Kidney tubule cell (primary cell): ENCODE results near the gene GRIN3B.
A peak's percentile ranks its signal among the peaks of the same experiment; 100 is the strongest.

ENCODE experiments used
- DNase-seq: peaks from one replicate; pipeline ENCODE4 v3.0.0-alpha.2; 2018; ENCODE audit warnings: low spot score

The GRIN3B gene

DNA sequence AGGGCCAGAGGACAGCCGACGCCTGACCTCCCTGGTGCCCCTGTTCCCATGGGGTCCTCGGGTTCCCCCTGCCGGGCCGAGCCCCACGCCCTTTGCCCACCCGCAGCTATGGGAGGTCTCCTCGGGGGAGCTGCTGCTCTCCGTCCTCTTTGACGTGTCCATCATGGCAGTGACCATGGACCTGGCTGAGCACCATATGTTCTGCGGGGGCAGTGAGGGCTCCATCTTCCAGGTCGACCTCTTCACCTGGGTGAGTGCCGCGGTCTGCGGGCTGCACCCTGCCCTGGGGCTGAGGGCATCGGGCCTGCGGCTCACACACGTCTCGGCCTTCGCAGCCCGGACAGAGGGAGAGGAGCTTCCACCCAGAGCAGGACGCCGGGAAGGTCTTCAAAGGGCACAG is 9.5 kb upstream of the GRIN3B start:
- no peak for DNase-seq

- peak; percentile 17 for DNase-seq
Measured at GRCh38 chr19:991174-991931, 8.9 kb upstream of the GRIN3B start.

GRCh38 chr19:991932-992669 is 8.1 kb upstream of the GRIN3B start:
- DNase-seq: no peak

GRCh38 chr19:992670-993055 is 7.6 kb upstream of the GRIN3B start:
- no peak for DNase-seq

GRCh38 chr19:993361-993830 is 6.8 kb upstream of the GRIN3B start:
- DNase-seq: no peak

- DNase-seq: no peak
Measured at GRCh38 chr19:993831-994393, 6.3 kb upstream of the GRIN3B start.

DNA sequence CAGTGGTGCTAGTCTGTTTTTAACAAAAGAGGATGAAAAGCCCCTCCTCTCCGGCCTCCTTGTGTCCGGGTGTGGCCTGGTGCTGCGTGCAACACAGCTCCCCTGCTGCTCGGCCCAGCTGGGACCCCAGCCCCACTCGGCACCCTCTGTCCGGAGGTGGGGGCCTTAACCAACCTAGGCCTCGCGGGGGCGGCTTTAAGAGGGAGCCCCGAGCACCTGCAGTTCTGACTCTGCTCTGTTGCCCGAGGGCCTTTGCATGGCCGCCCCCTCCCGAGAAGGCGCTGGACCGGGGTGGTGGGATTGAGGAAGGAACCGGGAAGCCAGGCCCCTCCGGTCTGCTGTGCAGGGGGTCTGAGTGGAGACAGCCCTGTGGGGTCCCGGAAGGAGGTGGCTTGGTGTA is 5.7 kb upstream of the GRIN3B start:
- DNase-seq: no peak

- peak; percentile 85 for DNase-seq
Measured at GRCh38 chr19:995051-995827, 5.0 kb upstream of the GRIN3B start.

DNA sequence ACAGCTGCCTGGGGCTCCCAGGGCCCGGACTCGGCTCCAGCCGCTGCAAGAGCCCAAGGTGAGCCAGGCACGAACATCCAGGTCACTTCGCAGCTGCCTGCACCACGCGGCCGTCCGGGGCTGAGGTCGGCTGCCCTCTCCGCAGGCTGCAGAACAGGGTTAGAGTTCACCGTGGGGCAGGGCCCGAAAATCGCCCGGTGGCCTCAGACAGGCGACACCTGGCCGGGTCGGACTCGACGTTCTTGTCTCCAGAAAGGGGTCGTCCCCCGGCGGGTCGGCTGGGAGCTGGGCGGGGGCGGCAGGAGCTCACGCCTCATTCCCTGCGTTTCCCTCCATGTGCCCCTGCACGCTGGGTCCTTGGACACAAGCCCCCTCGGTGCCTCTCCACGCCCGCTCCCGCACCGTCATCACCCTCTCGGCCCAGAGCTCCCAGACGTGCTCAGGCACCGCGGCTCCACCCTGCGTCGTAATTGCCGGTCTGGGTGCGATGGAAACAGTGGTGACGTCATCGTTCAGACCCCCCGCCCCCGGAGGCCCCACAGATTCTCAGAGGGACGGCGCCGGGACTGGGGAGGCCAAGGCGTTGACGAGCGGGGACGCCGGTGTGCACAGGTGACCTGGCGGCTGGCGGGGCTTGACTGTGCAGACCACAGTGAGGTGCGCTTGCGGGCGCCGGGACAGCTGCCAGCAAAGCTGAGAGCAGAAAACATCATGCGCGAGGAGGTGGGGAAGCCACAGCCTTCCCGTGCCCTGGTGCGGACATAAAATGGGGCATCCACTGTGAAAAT is 4.0 kb upstream of the GRIN3B start:
- peak; percentile 58 for DNase-seq

DNA sequence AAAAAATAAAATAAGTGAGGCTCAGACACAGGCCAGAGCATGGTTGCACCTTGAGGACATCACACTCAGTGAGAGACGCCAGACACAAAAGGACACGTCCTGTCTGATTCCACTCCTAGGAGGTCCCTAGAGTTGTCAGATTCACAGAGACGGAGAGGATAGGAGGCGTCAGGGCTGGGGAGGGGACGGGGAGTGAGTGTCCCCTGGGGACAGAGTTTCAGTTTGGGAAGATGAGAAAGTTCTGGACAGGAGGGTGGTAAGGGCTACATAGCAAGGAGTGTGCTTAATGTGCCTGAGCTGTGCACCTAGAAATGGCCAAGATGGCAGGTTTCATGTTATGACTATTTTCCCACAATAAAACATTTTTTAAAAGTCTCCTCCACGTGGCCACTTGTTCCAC is 2.2 kb upstream of the GRIN3B start:
- no peak for DNase-seq

DNA sequence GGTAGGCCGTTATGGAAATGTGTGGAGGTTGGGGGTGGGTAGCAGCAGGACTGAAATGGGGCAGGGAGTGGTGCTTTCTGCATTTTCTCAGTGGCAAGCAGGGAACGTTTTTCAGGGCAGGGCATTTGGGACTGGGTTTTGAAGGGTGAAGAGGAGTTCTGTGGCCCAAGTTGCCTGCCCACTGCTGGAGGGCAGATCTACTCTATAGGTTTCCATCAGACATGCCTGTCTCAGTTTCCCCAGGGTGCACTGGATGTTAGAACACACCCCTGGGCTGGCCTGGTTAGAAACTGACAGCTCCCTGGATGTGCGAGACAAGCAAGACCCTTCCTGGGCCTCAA is 870 bp upstream of the GRIN3B start:
- no peak for DNase-seq

- no peak for DNase-seq
Measured at GRCh38 chr19:1000591-1001537, 645 bp downstream of the GRIN3B start.

DNA sequence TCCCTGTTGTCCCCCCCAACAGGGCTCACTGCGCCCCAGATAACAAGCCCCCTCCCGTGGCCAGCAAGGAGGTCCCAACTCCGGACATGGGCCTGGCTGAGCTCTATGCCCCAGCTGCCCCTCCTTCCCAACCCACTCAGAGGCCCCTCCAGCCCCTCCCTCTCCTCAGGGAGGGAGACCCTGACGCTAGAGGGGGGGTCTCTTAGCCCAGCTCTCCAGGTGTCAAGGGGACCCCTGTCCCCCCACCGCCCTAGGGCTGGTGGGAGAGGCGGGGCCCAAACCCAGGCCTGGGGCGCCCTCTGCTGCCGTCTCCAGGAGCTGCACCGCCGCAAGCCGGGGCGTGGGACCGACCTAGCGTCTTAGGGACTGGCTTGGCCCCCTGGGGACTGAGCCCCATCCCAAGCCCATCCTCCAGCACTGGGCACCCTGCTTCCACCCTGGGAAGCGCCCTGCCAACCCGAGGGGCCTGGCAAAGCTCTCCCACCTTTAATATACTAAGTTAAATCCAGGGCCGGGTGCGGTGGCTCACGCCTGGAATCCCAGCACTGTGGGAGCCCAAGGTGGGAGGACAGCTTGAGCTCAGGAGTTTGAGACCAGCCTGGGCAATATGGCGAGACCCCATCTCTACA is 1.4 kb downstream of the GRIN3B start:
- peak; percentile 37 for DNase-seq

DNA sequence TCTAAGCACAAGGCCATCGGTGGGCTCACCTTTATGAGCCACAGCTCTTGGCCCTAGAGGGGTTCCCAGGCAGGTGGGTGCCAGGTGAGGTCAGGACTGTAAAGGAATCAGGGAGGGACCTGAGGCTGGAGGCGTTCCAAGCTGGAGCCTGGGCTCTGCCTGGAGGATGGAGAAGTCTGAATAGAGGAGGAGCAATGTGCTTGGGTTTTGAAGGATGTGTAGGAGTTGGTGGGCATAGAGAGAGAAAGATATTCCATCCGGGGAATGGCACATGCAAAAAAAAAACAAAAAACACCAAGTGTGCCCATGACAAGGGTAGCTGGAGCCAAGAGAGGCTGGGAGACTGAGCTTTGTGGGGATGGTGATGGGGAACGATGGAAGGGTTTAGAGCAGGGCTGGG is 2.4 kb downstream of the GRIN3B start:
- DNase-seq: no peak

GRCh38 chr19:1003283-1003682 is 3.1 kb downstream of the GRIN3B start:
- DNase-seq: no peak

GRCh38 chr19:1004204-1004802 is 4.1 kb downstream of the GRIN3B start:
- no peak for DNase-seq

- no peak for DNase-seq
Measured at GRCh38 chr19:1004803-1005664, 4.8 kb downstream of the GRIN3B start.

GRCh38 chr19:1006711-1007398 is 6.6 kb downstream of the GRIN3B start:
- DNase-seq: no peak
